H1 (cell line): Measurements from ENCODE around the gene STK32C. TPM values are rescaled to one million over a fixed set of nuclear protein-coding genes. Genes with fewer than 3 reads are reported as not detected.

Source experiments
- CTCF ChIA-PET: fragments of 300-600 bp; sonication (Branson Sonifier 250); formaldehyde crosslinking; loops from one replicate; lab custom pipeline; 2021; ENCODE audit not compliant: partially characterized antibody; lab: Charles Lee
- POLR2A ChIA-PET: fragments of 300-600 bp; sonication (Branson Sonifier 250); formaldehyde crosslinking; loops from one replicate; lab custom pipeline; 2021; ENCODE audit warnings: inconsistent platforms; ENCODE audit not compliant: partially characterized antibody; lab: Charles Lee
- DNase-seq, 2 experiments: peaks; one replicate each; pipeline versions ENCODE4 v3.0.0 to v3.0.0-alpha.2; 2010 to 2022; ENCODE audit warnings: low spot score in 2 of 2, low read depth in 1 of 2, mixed read lengths in 1 of 2
- FAIRE-seq: peaks from 2 replicates; lab custom pipeline; 2011; peaks lifted over from hg19 to GRCh38; lab: Jason Lieb, UNC
- H2AFZ ChIP-seq: 2 replicates; pipeline ENCODE4 v1.8.1; 2012; ENCODE audit warnings: low read length, inconsistent platforms
- H2AK5ac ChIP-seq: 2 replicates; pipeline ENCODE4 v1.6.1; 2013; ENCODE audit warnings: low read depth, low read length
- H2BK120ac ChIP-seq: replicated peaks from 2 replicates; pipeline ENCODE3; 2013; ENCODE audit warnings: low read depth, low read length, inconsistent platforms
- H2BK12ac ChIP-seq: 2 replicates; pipeline ENCODE4 v1.6.1; 2013; ENCODE audit warnings: low read depth, low read length
- H2BK15ac ChIP-seq: 2 replicates; pipeline ENCODE4 v1.6.1; 2013; ENCODE audit warnings: low read length
- H2BK20ac ChIP-seq: 2 replicates; pipeline ENCODE4 v1.6.1; 2013; ENCODE audit warnings: low read length
- H2BK5ac ChIP-seq: 2 replicates; pipeline ENCODE4 v1.6.1; 2013; ENCODE audit warnings: low read depth, low read length
- H3K14ac ChIP-seq: 2 replicates; pipeline ENCODE4 v1.6.1; 2013; ENCODE audit warnings: inconsistent platforms; ENCODE audit not compliant: insufficient read length
- H3K18ac ChIP-seq: 2 replicates; pipeline ENCODE4 v1.6.1; 2013; ENCODE audit warnings: low read length; ENCODE audit errors: extremely low read depth
- H3K23ac ChIP-seq: 2 replicates; pipeline ENCODE4 v1.6.1; 2013; ENCODE audit warnings: inconsistent platforms; ENCODE audit not compliant: insufficient read length
- H3K23me2 ChIP-seq: 2 replicates; pipeline ENCODE4 v1.6.1; 2013; ENCODE audit warnings: low read depth, low read length
- H3K27ac ChIP-seq: 2 replicates; pipeline ENCODE4 v1.6.1; 2011; ENCODE audit warnings: low read depth, low read length, inconsistent platforms
- H3K27me3 ChIP-seq, 4 experiments: replicated peaks in 1 of 4; 1 replicate in 1 of 4; 2 replicates in 3 of 4; pipeline versions ENCODE4 v1.6.1 to v1.8.1; 2011 to 2013; ENCODE audit warnings: low read length in 3 of 4, mild to moderate bottlenecking in 3 of 4, inconsistent platforms in 2 of 4, mixed read lengths in 2 of 4, moderate library complexity in 1 of 4; ENCODE audit not compliant: control insufficient read depth in 3 of 4, insufficient read depth in 3 of 4; ENCODE audit errors: extremely low read depth in 1 of 4
- H3K36me3 ChIP-seq, 4 experiments: 2 replicates each; pipeline versions ENCODE4 v1.6.1 to v1.8.1; 2011 to 2013; ENCODE audit warnings: mild to moderate bottlenecking in 4 of 4, low read length in 3 of 4, moderate library complexity in 2 of 4, control low read depth in 1 of 4, inconsistent platforms in 1 of 4; ENCODE audit not compliant: insufficient read depth in 4 of 4, control insufficient read depth in 2 of 4
- H3K4ac ChIP-seq: replicated peaks from 2 replicates; pipeline ENCODE3; 2013; ENCODE audit warnings: low read length, low read depth, mixed read lengths, inconsistent platforms; ENCODE audit not compliant: insufficient read length
- H3K4me1 ChIP-seq, 4 experiments: replicated peaks in 1 of 4; 1 replicate in 1 of 4; 2 replicates in 3 of 4; pipeline versions ENCODE4 v1.6.1 to v1.8.1; 2011 to 2013; ENCODE audit warnings: low read length in 3 of 4, inconsistent platforms in 2 of 4, mixed read lengths in 1 of 4; ENCODE audit not compliant: insufficient read depth in 4 of 4, control insufficient read depth in 3 of 4
- H3K4me2 ChIP-seq, 2 experiments: 2 replicates each; pipeline versions ENCODE4 v1.6.1 to v1.8.1; 2011 to 2013; ENCODE audit warnings: low read depth in 2 of 2, low read length in 2 of 2, control low read depth in 1 of 2, inconsistent platforms in 1 of 2, mild to moderate bottlenecking in 1 of 2; ENCODE audit not compliant: insufficient read depth in 1 of 2
- H3K4me3 ChIP-seq, 4 experiments: fragments of 200-600, 300-600 bp in 1 of 4; sonication (generic), shearing (Covaris generic), sonication (Bioruptor Twin) in 1 of 4; 2 replicates each; pipeline versions ENCODE4 v1.5.1 to v1.8.1; 2011 to 2016; ENCODE audit warnings: low read length in 4 of 4, low read depth in 3 of 4, control low read depth in 2 of 4, inconsistent platforms in 2 of 4, mild to moderate bottlenecking in 2 of 4, mixed read lengths in 1 of 4, moderate library complexity in 1 of 4; ENCODE audit not compliant: insufficient read depth in 2 of 4; ENCODE audit errors: extremely low read depth in 1 of 4
- H3K56ac ChIP-seq: replicated peaks from 2 replicates; pipeline ENCODE3; 2013; ENCODE audit warnings: low read depth, mild to moderate bottlenecking, mixed read lengths, low read length, inconsistent platforms; ENCODE audit not compliant: insufficient read length
- H3K79me1 ChIP-seq: 2 replicates; pipeline ENCODE4 v1.6.1; 2013; ENCODE audit warnings: low read depth, low read length, control low read depth
- H3K79me2 ChIP-seq, 2 experiments: 2 replicates each; pipeline versions ENCODE4 v1.6.1 to v1.8.1; 2012 to 2013; ENCODE audit warnings: low read length in 2 of 2, mild to moderate bottlenecking in 2 of 2, inconsistent platforms in 1 of 2; ENCODE audit not compliant: insufficient read depth in 2 of 2, control insufficient read depth in 1 of 2
- H3K9ac ChIP-seq, 4 experiments: replicated peaks in 1 of 4; 1 replicate in 1 of 4; 2 replicates in 3 of 4; pipeline versions ENCODE4 v1.6.1 to v1.8.1; 2011 to 2013; ENCODE audit warnings: low read depth in 3 of 4, low read length in 3 of 4, control low read depth in 2 of 4, mild to moderate bottlenecking in 2 of 4, moderate library complexity in 2 of 4, inconsistent platforms in 1 of 4; ENCODE audit errors: extremely low read depth in 1 of 4
- H3K9me3 ChIP-seq, 2 experiments: 2 replicates each; pipeline versions ENCODE4 v1.6.1 to v1.8.1; 2012 to 2013; ENCODE audit warnings: mild to moderate bottlenecking in 2 of 2, moderate library complexity in 2 of 2, control low read depth in 1 of 2, inconsistent platforms in 1 of 2, low read depth in 1 of 2, low read length in 1 of 2, mixed read lengths in 1 of 2; ENCODE audit not compliant: insufficient read depth in 2 of 2
- H4K20me1 ChIP-seq, 2 experiments: replicated peaks in 1 of 2; 2 replicates each; pipeline versions ENCODE3 to v1.8.1; 2011 to 2013; ENCODE audit warnings: inconsistent platforms in 2 of 2, low read length in 2 of 2, mild to moderate bottlenecking in 1 of 2; ENCODE audit not compliant: insufficient read depth in 2 of 2, control insufficient read depth in 1 of 2
- H4K5ac ChIP-seq: 2 replicates; pipeline ENCODE4 v1.6.1; 2013; ENCODE audit warnings: low read length, low read depth, mixed read lengths, inconsistent platforms; ENCODE audit not compliant: insufficient read length
- H4K8ac ChIP-seq: 2 replicates; pipeline ENCODE4 v1.8.0; 2013; ENCODE audit warnings: mild to moderate bottlenecking, moderate library complexity, low read length, inconsistent platforms; ENCODE audit not compliant: insufficient read depth; ENCODE audit errors: extremely low read depth
- H4K91ac ChIP-seq: replicated peaks from 2 replicates; pipeline ENCODE3; 2013; ENCODE audit warnings: low read length, mixed read lengths, inconsistent platforms; ENCODE audit not compliant: insufficient read length
- BRCA1 ChIP-seq: IDR thresholded peaks from 2 replicates; pipeline ENCODE4 v1.6.1; 2012; ENCODE audit warnings: low read depth, low read length, improper control_type of control experiment
- RBBP5 ChIP-seq: IDR thresholded peaks from 2 replicates; pipeline ENCODE4 v1.7.1; 2012; ENCODE audit warnings: low read depth, mild to moderate bottlenecking, inconsistent platforms, low read length, moderate library complexity, borderline replicate concordance
- RFX5 ChIP-seq: IDR thresholded peaks from 2 replicates; pipeline ENCODE4 v1.6.1; 2011; ENCODE audit warnings: low read depth, low read length, improper control_type of control experiment, borderline replicate concordance
- SIX5 ChIP-seq: IDR thresholded peaks from 2 replicates; pipeline ENCODE4 v1.6.1; 2011; ENCODE audit warnings: mild to moderate bottlenecking, low read depth, low read length
- WGBS, 2 experiments: shearing (Covaris generic) in 1 of 2; methylation state at CpG; one replicate each; pipeline versions ENCODE4 v1.1.6 to v1.1.7; 2013 to 2015; ENCODE audit warnings: low lambda C conversion rate in 2 of 2, mixed read lengths in 2 of 2, inconsistent platforms in 1 of 2, low coverage in 1 of 2, missing lambda C conversion rate in 1 of 2; ENCODE audit not compliant: insufficient replicate concordance in 2 of 2, insufficient coverage in 1 of 2, insufficient read length in 1 of 2; ENCODE audit errors: extremely low coverage in 1 of 2, missing lambda C conversion rate in 1 of 2; 5-methylcytosine and 5-hydroxymethylcytosine counted together
- polyA plus RNA-seq, 7 experiments: library from polyadenylated mRNA; depleted of rRNA in 3 of 7; stranded (reverse) in 5 of 7; unstranded in 2 of 7; fragments of >200 nt in 5 of 7; fragments of 200-250 nt in 2 of 7; gene quantifications; 1 replicate in 5 of 7; 2 replicates in 1 of 7; 4 replicates in 1 of 7; pipeline versions ENCODE4 v1.2.1 to v1.2.3, GENCODE V29; 2011 to 2013; ENCODE audit warnings: missing spikeins in 2 of 7, mixed read lengths in 2 of 7
- total RNA-seq: library from RNA; stranded (reverse); fragmentation: NEBNext Ultra II Directional; extraction: Animal tissue kit (Norgen Biotek cat#: 25700); gene quantifications from 2 replicates; pipeline ENCODE4 v1.2.1, GENCODE V29; 2021

The STK32C gene
- total and polyA plus RNA-seq, 2 of the 8 experiments (the other 6 are each of a cell fraction or from before 2014, with no cell fraction given) = 10.6 to 15.6 TPM

GRCh38 chr10:132291826-132292225, 15.9 kb downstream of the STK32C start:
- no peaks in the 10 kb centered on the region for H3K23me2 ChIP-seq
- H2AFZ ChIP-seq = no peak overlapping the region
- H2AK5ac ChIP-seq = no peak overlapping the region
- DNase-seq (no peak), FAIRE-seq (no peak)
- ChIA-PET POLR2A (no interaction called here), CTCF (no interaction called here)
- TF ChIP-seq RFX5 = no peak
- no peak for TF ChIP-seq BRCA1
- no peak for TF ChIP-seq SIX5
- no peak for TF ChIP-seq RBBP5
- no peak overlapping the region for H2BK120ac ChIP-seq
- no peak overlapping the region for H4K5ac ChIP-seq
- H3K9ac ChIP-seq = no peak overlapping the region
- H4K8ac ChIP-seq = no peak overlapping the region; the same call in 1 of the 2 replicates
- no peak overlapping the region for H2BK15ac ChIP-seq
- no peak overlapping the region; the same call in 1 of the 2 replicates for H3K18ac ChIP-seq
- no peak overlapping the region for H3K4me3 ChIP-seq
- H3K36me3 ChIP-seq = no peaks in the 10 kb centered on the region
- H3K14ac ChIP-seq = no peak overlapping the region
- no peak overlapping the region for H3K4me2 ChIP-seq
- no peak overlapping the region for H3K4ac ChIP-seq
- H2BK12ac ChIP-seq = no peak overlapping the region
- no peaks in the 10 kb centered on the region for H3K9me3 ChIP-seq
- no peak overlapping the region; the same call in 1 of the 2 replicates for H2BK20ac ChIP-seq
- no peak overlapping the region for H3K56ac ChIP-seq
- no peaks in the 10 kb centered on the region for H3K27me3 ChIP-seq
- no peak overlapping the region for H3K27ac ChIP-seq
- no peak overlapping the region for H3K23ac ChIP-seq
- no peak overlapping the region for H4K91ac ChIP-seq
- H2BK5ac ChIP-seq = no peak overlapping the region; the same call in 1 of the 2 replicates
- H3K79me2 ChIP-seq = no peaks in the 10 kb centered on the region
- peaks cover 0 to 14% (median 10%) of the 10 kb centered on the region in 4 experiments; a peak in 6 of 7 replicates for H3K4me1 ChIP-seq
- H3K79me1 ChIP-seq = no peaks in the 10 kb centered on the region
- peaks cover 5 to 11% of the 10 kb centered on the region in 2 experiments for H4K20me1 ChIP-seq
- 88% methylated on average over 5 of the region's 5 CpGs; no CpG with 5 or more reads in 1 of the 2 experiments for WGBS, 2 experiments
